ENCODE data around the gene SYT17.

Gene SYT17

GRCh38 chr16:19167710-19168370 is at the start of gene SYT17:
Gene SYT17 (plus strand): TSS chr16:19168240. CDS start chr16:19168647, 407 bp downstream.
- DNase-seq, result peak; percentile 62

- no peak for DNase-seq
Measured at GRCh38 chr16:19118938-19119431, 49.1 kb upstream of the SYT17 start.

- DNase-seq, result no peak
Measured at GRCh38 chr16:19119564-19119963, 48.5 kb upstream of the SYT17 start.

- DNase-seq, result peak; percentile 26
Measured at GRCh38 chr16:19123535-19124178, 44.4 kb upstream of the SYT17 start.

- no peak for DNase-seq
Measured at GRCh38 chr16:19126300-19126699, 41.7 kb upstream of the SYT17 start.

GRCh38 chr16:19127205-19127604 is 40.8 kb upstream of the SYT17 start:
- no peak for DNase-seq

GRCh38 chr16:19127674-19128131 is 40.3 kb upstream of the SYT17 start:
- DNase-seq, result no peak

- no peak for DNase-seq
Measured at GRCh38 chr16:19128454-19129200, 39.4 kb upstream of the SYT17 start.

GRCh38 chr16:19130385-19130784 is 37.7 kb upstream of the SYT17 start:
- DNase-seq, result no peak

- peak; percentile 27 for DNase-seq
Measured at GRCh38 chr16:19130852-19131824, 36.9 kb upstream of the SYT17 start.

GRCh38 chr16:19131825-19132218 is 36.2 kb upstream of the SYT17 start:
- no peak for DNase-seq

- no peak for DNase-seq
Measured at GRCh38 chr16:19132255-19132654, 35.8 kb upstream of the SYT17 start.

GRCh38 chr16:19132898-19133297 is 35.1 kb upstream of the SYT17 start:
- no peak for DNase-seq

- DNase-seq, result no peak
Measured at GRCh38 chr16:19133600-19133999, 34.4 kb upstream of the SYT17 start.

GRCh38 chr16:19135201-19135842 is 32.7 kb upstream of the SYT17 start:
- no peak for DNase-seq

GRCh38 chr16:19135896-19136438 is 32.1 kb upstream of the SYT17 start:
- peak; percentile 53 for DNase-seq

GRCh38 chr16:19136549-19137196 is 31.4 kb upstream of the SYT17 start:
- no peak for DNase-seq

GRCh38 chr16:19137201-19138128 is 30.6 kb upstream of the SYT17 start:
- no peak for DNase-seq

GRCh38 chr16:19138601-19139000 is 29.4 kb upstream of the SYT17 start:
- DNase-seq, result peak; percentile 85
